ENCODE data around the gene FCGR2B.
"Not testable (repeated sequence)": the region's sequence is repeated elsewhere in the genome, so short reads cannot be mapped to it uniquely, and the experiment has no call there.

The FCGR2B gene

GRCh38 chr1:161647507-161648360, 15.2 kb upstream of the FCGR2B start:
- peak; percentile 52 for DNase-seq (ENCODE audit: low spot score)

- not testable (repeated sequence) for DNase-seq (ENCODE audit: low spot score)
Observed at GRCh38 chr1:161653541-161653940, 9.4 kb upstream of the FCGR2B start.

- not testable (repeated sequence) for DNase-seq (ENCODE audit: low spot score)
Observed at GRCh38 chr1:161653971-161654370, 9.0 kb upstream of the FCGR2B start.

- DNase-seq (ENCODE audit: low spot score) = not testable (repeated sequence)
Observed at GRCh38 chr1:161658524-161658923, 4.4 kb upstream of the FCGR2B start.

GRCh38 chr1:161661660-161662311, 1.2 kb upstream of the FCGR2B start:
- DNase-seq (ENCODE audit: low spot score) = not testable (repeated sequence)

DNA sequence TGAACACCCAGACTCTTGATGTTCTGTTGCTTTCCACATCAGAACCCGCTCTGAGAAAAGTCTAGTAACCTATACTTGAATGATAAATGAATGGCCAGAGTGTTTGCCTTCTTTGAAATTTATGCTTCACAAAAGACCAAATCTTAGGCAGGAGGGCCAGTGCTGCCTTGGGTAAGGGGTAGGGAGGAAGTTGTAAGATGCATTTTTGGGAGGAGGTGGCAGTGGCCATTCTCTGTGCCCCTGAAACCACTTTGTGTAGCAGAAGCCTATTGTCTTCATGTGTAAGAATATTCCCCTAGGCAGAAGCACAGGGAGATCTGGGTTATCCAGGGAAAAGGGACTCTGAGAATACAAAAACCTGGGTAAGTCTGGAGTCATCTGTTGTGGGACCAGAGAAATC, 626 bp downstream of the FCGR2B start:
- not testable (repeated sequence) for DNase-seq (ENCODE audit: low spot score)

DNA sequence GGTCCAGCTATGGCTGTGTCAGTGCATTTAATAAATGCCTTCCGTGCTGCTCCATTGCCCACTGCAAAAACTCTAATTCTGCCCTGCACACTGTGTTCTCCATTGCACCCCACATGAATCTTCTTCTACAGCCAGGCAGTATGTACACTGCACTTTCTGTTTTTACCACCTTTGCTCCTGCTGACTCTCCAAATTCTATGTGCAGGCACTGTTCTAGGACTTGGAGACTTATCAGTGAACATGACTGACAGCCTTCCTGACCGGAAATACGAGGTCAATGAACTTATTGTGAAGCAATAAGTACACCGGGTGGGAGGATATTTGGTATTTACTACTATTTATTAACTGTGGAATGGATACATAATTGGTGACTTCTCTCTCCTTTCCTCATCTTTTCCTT, 1.7 kb downstream of the FCGR2B start:
- not testable (repeated sequence) for DNase-seq (ENCODE audit: low spot score)

DNA sequence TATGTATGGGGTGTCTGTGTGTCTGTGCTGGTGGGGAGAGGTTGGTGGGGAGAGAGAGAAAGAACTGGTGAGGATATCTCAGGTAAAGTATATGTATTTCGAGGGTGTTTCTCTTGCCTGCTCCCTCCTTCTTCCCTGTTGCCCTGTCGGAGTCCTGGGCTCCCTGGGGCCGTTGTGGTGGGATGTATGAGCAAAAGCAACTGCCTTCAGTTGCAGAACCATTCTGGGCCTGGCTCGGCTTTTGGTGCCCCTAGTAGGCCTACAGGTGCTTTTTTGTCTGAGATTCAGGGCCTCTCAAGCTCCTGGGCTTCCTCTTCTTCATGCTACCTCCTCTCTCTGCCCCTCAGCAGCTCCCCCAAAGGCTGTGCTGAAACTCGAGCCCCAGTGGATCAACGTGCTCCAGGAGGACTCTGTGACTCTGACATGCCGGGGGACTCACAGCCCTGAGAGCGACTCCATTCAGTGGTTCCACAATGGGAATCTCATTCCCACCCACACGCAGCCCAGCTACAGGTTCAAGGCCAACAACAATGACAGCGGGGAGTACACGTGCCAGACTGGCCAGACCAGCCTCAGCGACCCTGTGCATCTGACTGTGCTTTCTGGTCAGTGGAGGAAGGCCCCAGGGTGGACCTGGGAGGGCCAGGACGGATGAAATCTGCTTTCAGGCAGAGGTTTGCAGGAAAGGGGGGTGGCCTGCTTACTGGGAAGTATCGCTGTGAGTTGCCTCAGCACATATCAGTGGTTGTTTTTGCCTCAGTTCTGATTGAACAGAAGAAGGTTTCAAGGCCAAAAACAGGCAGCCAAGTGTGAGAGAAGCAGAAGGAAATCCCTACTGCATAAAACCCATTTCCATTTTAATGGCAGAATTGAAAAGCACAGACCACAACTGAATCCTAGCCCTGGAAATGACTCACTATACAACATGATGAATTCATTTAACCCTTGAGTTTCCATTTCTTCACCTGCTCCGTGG, 8.4 kb downstream of the FCGR2B start:
- DNase-seq (ENCODE audit: low spot score) = peak; percentile 4

DNA sequence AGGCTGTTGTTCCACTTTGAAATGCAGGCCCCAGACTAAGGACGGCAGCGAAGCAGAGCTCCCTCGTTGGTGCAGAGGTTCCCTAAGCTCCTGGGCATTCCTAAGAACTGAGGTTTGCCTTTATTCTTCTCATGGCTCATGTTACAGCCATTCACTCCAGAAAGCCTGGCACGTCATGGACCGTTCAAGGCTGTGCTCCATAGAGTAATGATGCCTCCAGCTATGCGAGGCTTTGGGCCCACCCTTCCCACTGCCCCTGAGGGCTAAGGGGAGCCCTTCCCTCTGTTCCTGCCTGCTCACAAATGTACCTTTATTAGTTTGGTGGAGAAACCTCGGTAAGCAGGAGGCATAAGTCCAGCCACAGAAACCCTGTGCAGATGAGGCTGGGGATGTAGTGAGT, 10.5 kb downstream of the FCGR2B start:
- DNase-seq (ENCODE audit: low spot score) = not testable (repeated sequence)

- DNase-seq (ENCODE audit: low spot score) = peak; percentile 22
Observed at GRCh38 chr1:161674447-161674846, 11.5 kb downstream of the FCGR2B start.

DNA sequence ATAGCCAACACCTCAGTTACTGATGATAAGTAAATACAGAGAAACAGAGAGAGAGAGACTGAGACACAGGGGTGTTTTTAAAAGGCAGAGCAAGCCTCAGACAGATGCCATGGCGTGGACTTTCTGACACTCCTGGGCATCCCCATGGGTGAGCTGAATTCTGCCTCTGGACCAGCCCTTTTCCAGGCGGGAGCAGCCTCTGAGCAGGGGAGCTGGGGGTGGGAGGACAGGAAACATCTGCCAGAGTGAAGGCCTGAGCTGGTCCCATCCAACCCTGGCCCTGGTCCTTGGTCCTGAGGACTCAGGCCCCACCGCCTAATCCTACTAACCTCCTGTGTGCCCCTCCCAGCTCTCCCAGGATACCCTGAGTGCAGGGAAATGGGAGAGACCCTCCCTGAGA, 12.0 kb downstream of the FCGR2B start:
- DNase-seq (ENCODE audit: low spot score) = not testable (repeated sequence)

DNA sequence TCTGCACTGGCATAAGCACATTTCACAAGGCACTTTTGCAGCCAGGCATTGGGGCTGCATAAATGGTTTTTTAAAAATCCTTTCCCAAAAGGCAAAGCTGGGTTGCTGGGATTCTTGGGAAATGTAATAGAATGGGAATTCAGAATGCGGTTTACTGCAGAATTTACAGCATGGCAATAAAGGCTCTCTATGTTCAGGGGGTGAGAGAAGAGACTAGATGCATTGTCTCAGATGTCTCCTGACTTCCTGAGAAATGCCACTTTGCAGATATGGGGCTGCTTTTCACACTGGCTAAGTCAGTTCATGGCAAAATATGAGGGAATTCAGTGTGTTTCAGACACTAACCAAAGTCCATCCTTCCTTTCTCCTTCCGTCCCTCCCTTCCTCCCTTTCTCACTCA, 13.5 kb downstream of the FCGR2B start:
- DNase-seq (ENCODE audit: low spot score) = no peak

- DNase-seq (ENCODE audit: low spot score) = no peak
Observed at GRCh38 chr1:161676958-161677689, 14.2 kb downstream of the FCGR2B start.

DNA sequence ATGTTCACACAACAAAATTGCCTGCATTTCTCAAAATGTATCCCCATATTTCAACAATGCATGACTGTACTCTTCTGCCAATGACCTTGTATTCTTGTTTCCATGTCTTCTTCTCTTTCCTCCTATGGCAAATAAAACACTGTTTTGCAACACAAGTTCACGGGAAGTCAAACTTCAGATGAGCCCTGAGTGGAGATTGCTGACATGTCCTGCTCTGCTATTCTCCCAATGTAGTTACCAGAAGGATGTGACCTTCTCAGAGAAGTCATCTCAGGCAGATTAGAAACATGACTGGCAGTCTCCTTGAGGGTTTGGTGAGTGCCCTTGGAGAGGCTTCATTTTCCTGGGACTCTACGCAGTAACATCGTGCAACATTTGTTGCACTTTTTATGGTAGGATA, 15.6 kb downstream of the FCGR2B start:
- DNase-seq (ENCODE audit: low spot score) = no peak

DNA sequence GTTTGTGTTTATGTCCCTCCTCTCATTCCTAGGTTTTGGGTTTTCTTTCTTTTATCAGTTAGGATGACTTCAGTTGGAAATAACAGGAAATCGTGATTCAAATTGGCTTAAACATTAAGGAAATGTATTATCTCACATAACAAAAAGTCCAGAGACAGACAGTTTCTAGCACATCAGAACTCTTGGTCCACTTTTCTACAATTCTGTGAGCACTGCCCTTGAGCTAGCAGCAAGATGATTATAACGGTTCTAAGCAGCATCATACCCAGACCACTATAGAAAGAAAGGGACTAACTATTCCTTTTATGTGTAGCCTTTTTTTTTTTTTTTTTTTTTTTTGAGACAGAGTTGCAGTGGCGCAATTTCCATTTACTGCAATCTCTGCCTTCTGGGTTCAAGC, 18.9 kb downstream of the FCGR2B start:
- no peak for DNase-seq (ENCODE audit: low spot score)

- no peak for DNase-seq (ENCODE audit: low spot score)
Observed at GRCh38 chr1:161688946-161689345, 26.0 kb downstream of the FCGR2B start.

GRCh38 chr1:161691846-161692245, 28.9 kb downstream of the FCGR2B start:
- DNase-seq (ENCODE audit: low spot score) = no peak

GRCh38 chr1:161693020-161693712, 30.2 kb downstream of the FCGR2B start:
- DNase-seq (ENCODE audit: low spot score) = not testable (repeated sequence)

DNA sequence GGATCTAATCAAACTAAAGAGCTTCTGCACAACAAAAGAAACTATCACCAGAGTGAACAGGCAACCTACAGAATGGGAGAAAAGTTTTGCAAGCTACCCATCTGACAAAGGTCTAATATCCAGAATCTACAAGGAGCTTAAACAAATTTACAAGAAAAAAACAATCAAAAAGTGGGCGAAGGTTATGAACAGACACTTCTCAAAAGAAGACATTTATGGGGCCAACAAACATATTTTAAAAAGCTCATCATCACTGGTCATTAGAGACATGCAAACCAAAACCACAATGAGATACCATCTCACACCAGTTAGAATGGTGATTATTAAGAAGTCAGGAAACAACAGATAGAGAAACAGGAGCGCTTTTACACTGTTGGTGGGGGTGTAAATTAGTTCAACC, 35.4 kb downstream of the FCGR2B start:
- not testable (repeated sequence) for DNase-seq (ENCODE audit: low spot score)

- DNase-seq (ENCODE audit: low spot score) = peak; percentile 89
Observed at GRCh38 chr1:161702250-161702649, 39.3 kb downstream of the FCGR2B start.

DNA sequence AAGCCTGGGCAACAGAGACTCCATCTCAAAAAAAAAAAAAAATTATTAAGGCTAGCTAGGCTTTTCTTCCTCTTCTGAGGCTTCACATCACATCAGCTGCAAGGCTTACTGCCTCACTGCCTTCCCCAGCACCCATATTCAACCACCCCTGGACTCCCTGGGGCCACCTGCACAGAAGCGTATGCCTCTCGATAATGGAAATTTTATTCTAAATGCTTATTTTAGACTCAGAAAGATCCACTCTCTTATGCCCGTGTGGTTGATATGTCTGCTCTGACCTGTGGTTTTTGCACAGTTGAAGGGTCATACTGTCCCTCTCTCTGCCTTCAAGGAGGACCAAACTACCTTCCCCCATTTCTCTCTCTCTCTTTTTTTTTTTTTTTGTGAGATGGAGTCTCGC, 42.6 kb downstream of the FCGR2B start:
- DNase-seq (ENCODE audit: low spot score) = no peak
